SK-N-MC (cell line): ENCODE measurements around the gene CA6.

Experiments
- EZH2 ChIP-seq: fragments of 200-600 bp; sonication (generic); IDR thresholded peaks from one replicate; pipeline ENCODE4 v1.6.1; 2017; ENCODE audit warnings: antibody characterized with exemption
- POLR2AphosphoS5 ChIP-seq: IDR thresholded peaks from 2 replicates; pipeline ENCODE4 v1.6.1; 2012; ENCODE audit warnings: mild to moderate bottlenecking, low read depth, low read length, borderline replicate concordance

DNA sequence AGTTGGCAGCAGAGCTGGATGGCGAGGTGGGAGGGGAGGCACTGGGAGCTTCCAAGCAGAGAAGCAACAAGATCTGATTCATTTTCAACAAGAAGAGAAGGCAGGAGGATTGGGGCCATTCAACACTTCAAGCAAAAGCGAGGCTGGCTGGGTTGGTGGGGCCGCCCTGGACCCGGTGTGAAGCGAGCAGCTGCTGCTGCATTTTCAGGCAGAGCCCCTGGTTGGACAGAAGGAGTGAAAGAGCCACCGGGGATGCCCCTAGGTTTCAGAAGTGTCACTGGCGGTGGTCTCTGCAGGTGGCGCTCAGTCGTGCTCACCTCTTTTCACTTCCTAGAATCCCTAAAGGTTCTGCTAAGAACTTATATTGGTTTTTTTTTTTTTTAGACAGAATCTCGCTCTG lies 62.6 kb downstream of the CA6 start:
- no peak for TF ChIP-seq EZH2
- TF ChIP-seq POLR2AphosphoS5: no peak
